Measurements from ENCODE around the gene CREB3L1.

The CREB3L1 gene

GRCh38 chr11:46309814-46310259, 32.4 kb downstream of the CREB3L1 start:
- TF ChIP-seq EGR1 (IDR thresholded peaks at IDR 0.05) (no peak), REST (IDR thresholded peaks at IDR 0.05; ENCODE audit: low read depth) (no peak), TEAD4 (IDR thresholded peaks at IDR 0.05) (no peak), NFIC (IDR thresholded peaks at IDR 0.05) (no peak), CEBPB (IDR thresholded peaks at IDR 0.05) (no peak), YY1 (IDR thresholded peaks at IDR 0.05; ENCODE audit: low read depth) (no peak)

DNA sequence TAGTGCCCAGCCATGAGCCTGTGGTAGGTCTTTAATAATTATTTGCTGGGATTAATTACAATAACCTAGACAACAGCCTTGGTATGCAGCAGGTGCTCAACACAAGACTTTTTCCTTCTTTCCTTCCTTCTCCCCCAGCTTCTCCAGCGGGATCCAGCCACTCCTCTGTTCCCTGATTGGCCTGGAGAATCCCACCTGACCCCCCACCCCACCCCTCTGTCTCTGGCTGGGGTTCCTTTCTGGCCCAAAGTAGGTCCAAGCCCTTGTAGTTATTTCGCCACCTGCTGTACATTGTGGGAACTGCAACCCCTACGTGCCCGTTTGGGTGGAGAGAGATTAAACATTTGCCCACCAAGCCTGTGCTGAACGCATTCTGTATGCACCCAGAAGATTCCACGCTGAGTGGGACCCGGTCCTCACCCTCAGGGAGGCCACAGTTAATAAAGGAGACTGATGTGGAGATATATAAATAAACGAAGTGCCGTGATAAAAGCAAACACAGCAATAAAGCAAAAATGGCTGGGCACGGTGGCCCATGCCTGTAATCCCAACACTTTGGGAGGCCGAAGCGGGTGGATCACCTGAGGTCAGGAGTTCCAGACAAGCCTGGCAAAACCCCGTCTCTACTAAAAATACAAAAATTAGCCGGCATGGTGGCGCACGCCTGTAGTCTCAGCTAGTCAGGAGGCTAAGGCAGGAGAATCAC, 37.7 kb downstream of the CREB3L1 start:
- TF ChIP-seq ZBTB7A (IDR thresholded peaks at IDR 0.05; ENCODE audit: low read depth): no peak
- no peak for TF ChIP-seq CREB1 (IDR thresholded peaks at IDR 0.05; ENCODE audit: low read depth)
- TF ChIP-seq NFIC (IDR thresholded peaks at IDR 0.05): 0 out of 2 replicates have a peak, but pooled peaks have one; percentile 28
- no peak for TF ChIP-seq MAX (IDR thresholded peaks at IDR 0.05)
- TF ChIP-seq TEAD4 (IDR thresholded peaks at IDR 0.05): 0 out of 2 replicates have a peak, but pooled peaks have one; percentile 9
- no peak for TF ChIP-seq TAF1 (IDR thresholded peaks at IDR 0.05; ENCODE audit: low read depth)
- TF ChIP-seq FOXM1 (IDR thresholded peaks at IDR 0.05; ENCODE audit: borderline replicate concordance, low read depth): no peak
- peak; percentile 83 for TF ChIP-seq RAD21 (IDR thresholded peaks at IDR 0.05; ENCODE audit: low read depth)
- TF ChIP-seq, protein P1, sequence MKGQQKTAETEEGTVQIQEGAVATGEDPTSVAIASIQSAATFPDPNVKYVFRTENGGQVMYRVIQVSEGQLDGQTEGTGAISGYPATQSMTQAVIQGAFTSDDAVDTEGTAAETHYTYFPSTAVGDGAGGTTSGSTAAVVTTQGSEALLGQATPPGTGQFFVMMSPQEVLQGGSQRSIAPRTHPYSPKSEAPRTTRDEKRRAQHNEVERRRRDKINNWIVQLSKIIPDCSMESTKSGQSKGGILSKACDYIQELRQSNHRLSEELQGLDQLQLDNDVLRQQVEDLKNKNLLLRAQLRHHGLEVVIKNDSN (IDR thresholded peaks at IDR 0.05): peak; percentile 87
- 0 out of 2 replicates have a peak, but pooled peaks have one; percentile 18 for TF ChIP-seq CEBPB (IDR thresholded peaks at IDR 0.05)
- no peak for TF ChIP-seq EP300 (IDR thresholded peaks at IDR 0.05; ENCODE audit: borderline replicate concordance)
- TF ChIP-seq REST (IDR thresholded peaks at IDR 0.05; ENCODE audit: low read depth): no peak

- TF ChIP-seq EP300 (IDR thresholded peaks at IDR 0.05; ENCODE audit: borderline replicate concordance) (no peak), YY1 (IDR thresholded peaks at IDR 0.05; ENCODE audit: low read depth) (no peak), CREB1 (IDR thresholded peaks at IDR 0.05; ENCODE audit: low read depth) (no peak), TAF1 (IDR thresholded peaks at IDR 0.05; ENCODE audit: low read depth) (no peak), EGR1 (IDR thresholded peaks at IDR 0.05) (no peak), CEBPB (IDR thresholded peaks at IDR 0.05) (no peak), NFIC (IDR thresholded peaks at IDR 0.05) (no peak), FOXM1 (IDR thresholded peaks at IDR 0.05; ENCODE audit: borderline replicate concordance, low read depth) (no peak), TCF12 (IDR thresholded peaks at IDR 0.05; ENCODE audit: low read depth) (no peak), TEAD4 (IDR thresholded peaks at IDR 0.05) (no peak)
Observed at GRCh38 chr11:46315783-46316563, 38.5 kb downstream of the CREB3L1 start.

DNA sequence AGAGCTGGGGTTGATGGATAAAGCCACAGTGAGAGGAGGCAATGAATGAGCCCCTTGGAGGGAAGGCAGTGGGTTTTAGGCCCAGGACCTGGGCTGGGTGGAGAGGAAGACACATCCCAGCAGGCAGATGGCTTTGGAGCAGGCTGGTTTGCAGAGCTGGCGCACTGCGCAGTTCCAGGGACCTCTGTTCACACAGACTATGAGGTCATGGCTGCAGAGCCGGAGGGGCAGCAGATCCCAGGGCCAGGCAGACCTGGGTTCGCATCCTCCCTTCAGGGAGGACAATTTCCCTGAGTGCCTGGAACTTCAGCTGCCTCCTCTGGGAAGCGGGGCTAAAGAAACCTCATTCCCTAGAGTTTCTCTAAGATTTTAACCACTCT, 41.6 kb downstream of the CREB3L1 start:
- TF ChIP-seq EP300 (IDR thresholded peaks at IDR 0.05; ENCODE audit: borderline replicate concordance) (no peak), REST (IDR thresholded peaks at IDR 0.05; ENCODE audit: low read depth) (no peak), TAF1 (IDR thresholded peaks at IDR 0.05; ENCODE audit: low read depth) (no peak), NFIC (IDR thresholded peaks at IDR 0.05) (no peak), TCF12 (IDR thresholded peaks at IDR 0.05; ENCODE audit: low read depth) (no peak), CREB1 (IDR thresholded peaks at IDR 0.05; ENCODE audit: low read depth) (no peak), ZBTB7A (IDR thresholded peaks at IDR 0.05; ENCODE audit: low read depth) (no peak), TEAD4 (IDR thresholded peaks at IDR 0.05) (no peak), RAD21 (IDR thresholded peaks at IDR 0.05; ENCODE audit: low read depth) (no peak), FOXM1 (IDR thresholded peaks at IDR 0.05; ENCODE audit: borderline replicate concordance, low read depth) (no peak), EGR1 (IDR thresholded peaks at IDR 0.05) (no peak), CEBPB (IDR thresholded peaks at IDR 0.05) (no peak), YY1 (IDR thresholded peaks at IDR 0.05; ENCODE audit: low read depth) (no peak), MAX (IDR thresholded peaks at IDR 0.05) (no peak)
- TF ChIP-seq, protein P1 (IDR thresholded peaks at IDR 0.05): no peak
